K562 (cell line): ENCODE measurements around the gene NIN. TPM values are rescaled to one million over a fixed set of nuclear protein-coding genes. Genes with fewer than 3 reads are reported as not detected.
"Not testable (repeated sequence)": the region's sequence is repeated elsewhere in the genome, so short reads cannot be mapped to it uniquely, and the experiment has no call there.

ENCODE experiments used
- ATAC-seq: fragments of 200-7000 bp; cut with Tn5 transposase; 3 replicates; pipeline ENCODE4 v1.9.1; 2020; ENCODE audit warnings: moderate library complexity
- BruUV-seq: library from RNA; stranded (reverse); fragments of 400-500 nt; replicated peaks from 2 replicates; lab custom pipeline; 2021; lab: Mats Ljungman, UMichigan
- CTCF ChIA-PET: fragments of 300-600 bp; formaldehyde crosslinking; extraction: SDS; loops from one replicate; lab custom pipeline; 2021; ENCODE audit warnings: low intra/inter-chr PET ratio; lab: Yijun Ruan, JAX
- POLR2A ChIA-PET: fragments of 300-600, 350-650 bp; sonication (Branson Sonifier 250); formaldehyde crosslinking; extraction: SDS; loops from one replicate; lab custom pipeline; 2021; ENCODE audit warnings: antibody characterized with exemption, inconsistent platforms; lab: Yijun Ruan, JAX
- DNase-seq, 4 experiments: peaks; one replicate each; pipeline versions ENCODE4 v3.0.0 to v3.0.0-alpha.2; 2011 to 2018; ENCODE audit warnings: low spot score in 3 of 4, mixed read lengths in 3 of 4; ENCODE audit errors: extremely low read depth in 1 of 4
- FAIRE-seq: peaks from 2 replicates; lab custom pipeline; 2011; peaks lifted over from hg19 to GRCh38; lab: Jason Lieb, UNC
- H2AFZ ChIP-seq: 2 replicates; pipeline ENCODE4 v1.6.0; 2011; ENCODE audit warnings: low read depth, low read length, control low read depth, inconsistent platforms
- H3K27ac ChIP-seq: fragments of 200-600 bp; 3 replicates; pipeline ENCODE4 v1.8.0; 2011; ENCODE audit warnings: low read depth, mild to moderate bottlenecking, control low read depth, inconsistent platforms, low read length, moderate library complexity, mixed read lengths; ENCODE audit errors: extremely low read depth
- H3K27me3 ChIP-seq, 2 experiments: fragments of 300-600 bp in 1 of 2; 2 replicates in 1 of 2; 3 replicates in 1 of 2; pipeline versions ENCODE4 v1.6.0 to v1.8.0; 2011; ENCODE audit warnings: inconsistent platforms in 2 of 2, low read length in 2 of 2, mild to moderate bottlenecking in 1 of 2, mixed read lengths in 1 of 2, moderate library complexity in 1 of 2; ENCODE audit not compliant: control insufficient read depth in 2 of 2, insufficient read depth in 2 of 2
- H3K36me3 ChIP-seq: fragments of 300-600 bp; 3 replicates; pipeline ENCODE4 v1.8.0; 2011; ENCODE audit warnings: mild to moderate bottlenecking, low read length, inconsistent platforms; ENCODE audit not compliant: control insufficient read depth, insufficient read depth
- H3K4me1 ChIP-seq, 2 experiments: fragments of 200-600 bp in 1 of 2; replicated peaks in 1 of 2; 2 replicates in 1 of 2; 3 replicates in 1 of 2; pipeline versions ENCODE4 v1.5.1 to v1.8.0; 2011; ENCODE audit warnings: inconsistent platforms in 2 of 2, low read length in 2 of 2, mild to moderate bottlenecking in 1 of 2, mixed read lengths in 1 of 2, moderate library complexity in 1 of 2; ENCODE audit not compliant: control insufficient read depth in 2 of 2, insufficient read depth in 2 of 2
- H3K4me2 ChIP-seq: 2 replicates; pipeline ENCODE4 v1.6.1; 2011; ENCODE audit warnings: low read length, control low read depth, inconsistent platforms, mixed read lengths; ENCODE audit not compliant: insufficient read depth
- H3K4me3 ChIP-seq: fragments of 200-600 bp; sonication (generic), shearing (Covaris generic); 2 replicates; pipeline ENCODE4 v1.5.1; 2016; ENCODE audit warnings: control low read depth, inconsistent platforms
- H3K79me2 ChIP-seq: fragments of 200-600 bp; 3 replicates; pipeline ENCODE4 v1.8.0; 2011; ENCODE audit warnings: low read length, inconsistent platforms; ENCODE audit not compliant: control insufficient read depth, insufficient read depth
- H3K9ac ChIP-seq, 2 experiments: 2 replicates each; pipeline versions ENCODE4 v1.6.0 to v1.6.1; 2011; ENCODE audit warnings: low read depth in 2 of 2, low read length in 2 of 2, control low read depth in 1 of 2, inconsistent platforms in 1 of 2, mild to moderate bottlenecking in 1 of 2, mixed read lengths in 1 of 2; ENCODE audit not compliant: insufficient read depth in 1 of 2
- H3K9me1 ChIP-seq: one replicate; pipeline ENCODE4 v1.6.0; 2011; ENCODE audit warnings: inconsistent platforms, mild to moderate bottlenecking, low read length, moderate library complexity; ENCODE audit not compliant: control insufficient read depth, insufficient read depth
- H3K9me3 ChIP-seq: replicated peaks from 2 replicates; pipeline ENCODE4 v1.5.1; 2011; ENCODE audit warnings: low read depth, low read length, inconsistent platforms; ENCODE audit not compliant: control insufficient read depth, insufficient read depth
- H4K20me1 ChIP-seq: replicated peaks from 2 replicates; pipeline ENCODE4 v1.6.1; 2011; ENCODE audit warnings: low read length, inconsistent platforms, mixed read lengths; ENCODE audit not compliant: control insufficient read depth, insufficient read depth
- PATZ1 ChIP-seq: fragments of 250-450 bp; sonication (Bioruptor Pico); IDR thresholded peaks from 2 replicates; pipeline ENCODE4 v1.5.0; 2020; ENCODE audit warnings: mild to moderate bottlenecking, borderline replicate concordance
- SIRT6 ChIP-seq: IDR thresholded peaks from one replicate; pipeline ENCODE4 v1.6.1; 2012; ENCODE audit warnings: low read depth, mild to moderate bottlenecking, control low read depth, inconsistent platforms, low read length, moderate library complexity
- ZNF124 ChIP-seq: sonication (generic); formaldehyde crosslinking; IDR thresholded peaks from 2 replicates; pipeline ENCODE4 v1.8.1; 2022; ENCODE audit warnings: missing genetic modification reagents
- ZNF551 ChIP-seq: fragments of 250-450 bp; sonication (Bioruptor Pico); IDR thresholded peaks from 2 replicates; pipeline ENCODE4 v1.5.0; 2021; ENCODE audit warnings: mild to moderate bottlenecking, moderate library complexity
- WGBS: fragments of 100-300 bp; shearing (Covaris generic); methylation state at CpG from one replicate; pipeline ENCODE4 v1.1.6; 2016; ENCODE audit warnings: low coverage, mixed read lengths; ENCODE audit not compliant: insufficient coverage; ENCODE audit errors: missing lambda C conversion rate; 5-methylcytosine and 5-hydroxymethylcytosine counted together
- in situ Hi-C: fragments of 300-500 bp; cut with MboI; formaldehyde crosslinking; loops from 4 replicates; pipeline ENCODE4 v1.15.0; 2018; ENCODE audit warnings: inconsistent platforms, mixed read lengths
- intact Hi-C: fragments of 100-400 bp; cut with micrococcal nuclease; formaldehyde crosslinking; loops from 2 replicates; pipeline ENCODE4 v1.14.2; 2022
- polyA plus RNA-seq, 8 experiments: library from polyadenylated mRNA; depleted of rRNA in 4 of 8; stranded (reverse) in 5 of 8; unstranded in 3 of 8; fragments of >200 nt; fragmentation: Nextera tagmentation in 2 of 8; fragmentation: Illumina TruSeq in 1 of 8; extraction: Ambion mirVana in 2 of 8; extraction: Trizol in 1 of 8; gene quantifications; 2 replicates each; pipeline versions ENCODE4 v1.2.1 to v1.2.3, GENCODE V29; 2011 to 2014; ENCODE audit warnings: inconsistent platforms in 1 of 8, missing spikeins in 1 of 8
- total RNA-seq, 7 experiments: library from RNA; depleted of rRNA in 6 of 7; stranded (reverse); fragments of >200 nt in 6 of 7; fragmentation: Illumina TruSeq in 2 of 7; extraction: Trizol in 2 of 7; gene quantifications; 2 replicates each; pipeline versions ENCODE4 v1.2.1 to v1.2.3, GENCODE V29; 2011 to 2021; ENCODE audit warnings: low replicate concordance in 1 of 7

NIN gene
- total and polyA plus RNA-seq, 9 of the 15 experiments (the other 6 are each of a cell fraction or from before 2014, with no cell fraction given): 0.84 to 8.4 (median 5.0) TPM

- H3K27me3 ChIP-seq: peaks cover 2 to 15% of the 10 kb centered on the region in 2 experiments; a peak in 4 of 5 replicates
- H3K27ac ChIP-seq: no peak overlapping the region
- no peaks in the 10 kb centered on the region for H3K4me1 ChIP-seq
- no peak for ATAC-seq
- 3% methylated on average over 4 of the region's 4 CpGs for WGBS
- H3K4me2 ChIP-seq: no peak overlapping the region
- in situ Hi-C loops (no loop called here), intact Hi-C loops (no loop called here)
- no peaks in the 10 kb centered on the region for H3K9me1 ChIP-seq
- ChIA-PET POLR2A (no interaction called here), CTCF (no interaction called here)
- no TSS peak for BruUV-seq
- no peak for DNase-seq
- TF ChIP-seq PATZ1 (CRISPR knock-in tag): no peak
- TF ChIP-seq ZNF551: no peak
- no peak for TF ChIP-seq SIRT6
- TF ChIP-seq ZNF124 (CRISPR knock-in tag): no peak
- H3K9me3 ChIP-seq: no peaks in the 10 kb centered on the region
- FAIRE-seq: no peak
- H3K9ac ChIP-seq: no peak overlapping the region
- no peak overlapping the region for H2AFZ ChIP-seq
- no peak overlapping the region for H3K4me3 ChIP-seq
- no peaks in the 10 kb centered on the region for H3K79me2 ChIP-seq
- H3K36me3 ChIP-seq: no peaks in the 10 kb centered on the region
- no peaks in the 10 kb centered on the region for H4K20me1 ChIP-seq
Observed at GRCh38 chr14:50697659-50698290, 133.2 kb downstream of the NIN start.

GRCh38 chr14:50694260-50694659 is 136.7 kb downstream of the NIN start:
- H3K9me1 ChIP-seq, H3K4me3 ChIP-seq, H3K4me1 ChIP-seq, H3K4me2 ChIP-seq, H2AFZ ChIP-seq, H4K20me1 ChIP-seq, ATAC-seq, H3K27me3 ChIP-seq, DNase-seq, POLR2A ChIA-PET, intact Hi-C loops, H3K9ac ChIP-seq, BruUV-seq, FAIRE-seq, H3K36me3 ChIP-seq, in situ Hi-C loops, CTCF ChIA-PET, H3K9me3 ChIP-seq, H3K79me2 ChIP-seq, H3K27ac ChIP-seq: not testable (repeated sequence)
- WGBS: 0% methylated on average over 2 of the region's 3 CpGs
